ENCODE results near the gene DHX35. TPM values are rescaled to one million over a fixed set of nuclear protein-coding genes. Genes with fewer than 3 reads are reported as not detected.

Gene DHX35
- total and polyA plus RNA-seq, 2 donors from 2014 or later = 6.9 to 11.0 TPM

DNA sequence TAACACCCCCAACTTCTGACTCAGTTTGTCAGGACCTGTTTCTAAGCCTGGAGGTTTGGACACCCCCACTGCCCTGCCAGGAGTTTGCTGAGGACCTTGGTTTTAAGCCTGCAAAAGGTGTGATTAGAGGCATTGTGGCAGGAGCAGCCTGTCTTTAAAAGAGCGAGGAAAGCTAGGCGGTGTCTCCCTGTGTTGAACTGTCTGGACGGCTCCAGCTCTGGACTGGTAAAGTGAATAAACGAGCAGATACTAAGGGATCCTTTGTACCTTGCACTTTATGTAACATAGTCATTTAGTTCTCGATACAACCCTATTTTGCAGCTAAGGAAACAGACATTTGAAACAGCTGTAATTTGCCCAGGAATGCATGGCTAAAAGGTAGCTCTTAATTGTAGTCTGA is 21.5 kb upstream of the DHX35 start:
- intact Hi-C loops (cut with DNase I) = no loop called here
- DNase-seq = no peak
- TF ChIP-seq, protein P1, sequence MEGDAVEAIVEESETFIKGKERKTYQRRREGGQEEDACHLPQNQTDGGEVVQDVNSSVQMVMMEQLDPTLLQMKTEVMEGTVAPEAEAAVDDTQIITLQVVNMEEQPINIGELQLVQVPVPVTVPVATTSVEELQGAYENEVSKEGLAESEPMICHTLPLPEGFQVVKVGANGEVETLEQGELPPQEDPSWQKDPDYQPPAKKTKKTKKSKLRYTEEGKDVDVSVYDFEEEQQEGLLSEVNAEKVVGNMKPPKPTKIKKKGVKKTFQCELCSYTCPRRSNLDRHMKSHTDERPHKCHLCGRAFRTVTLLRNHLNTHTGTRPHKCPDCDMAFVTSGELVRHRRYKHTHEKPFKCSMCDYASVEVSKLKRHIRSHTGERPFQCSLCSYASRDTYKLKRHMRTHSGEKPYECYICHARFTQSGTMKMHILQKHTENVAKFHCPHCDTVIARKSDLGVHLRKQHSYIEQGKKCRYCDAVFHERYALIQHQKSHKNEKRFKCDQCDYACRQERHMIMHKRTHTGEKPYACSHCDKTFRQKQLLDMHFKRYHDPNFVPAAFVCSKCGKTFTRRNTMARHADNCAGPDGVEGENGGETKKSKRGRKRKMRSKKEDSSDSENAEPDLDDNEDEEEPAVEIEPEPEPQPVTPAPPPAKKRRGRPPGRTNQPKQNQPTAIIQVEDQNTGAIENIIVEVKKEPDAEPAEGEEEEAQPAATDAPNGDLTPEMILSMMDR (IDR thresholded peaks at IDR 0.05; ENCODE audit: borderline replicate concordance, extremely low read depth, insufficient read depth) = no peak
- Histone ChIP-seq H3K9ac (ENCODE audit: low read length in 3 of 3) (no peak overlapping the region), H3K4me1 (ENCODE audit: control insufficient read depth in 2 of 3, insufficient read depth in 2 of 3, low read depth in 1 of 3, low read length in 3 of 3) (peaks cover 0 to 5% (median 0%) of the 10 kb centered on the region in 3 donors), H3K9me3 (ENCODE audit: control insufficient read depth in 2 of 3, insufficient read depth in 1 of 3, low read length in 3 of 3) (no peaks in the 10 kb centered on the region), H3K36me3 (ENCODE audit: control insufficient read depth in 2 of 3, insufficient read depth in 3 of 3, low read length in 3 of 3) (no peaks in the 10 kb centered on the region), H3K27me3 (ENCODE audit: control insufficient read depth, insufficient read depth, low read length) (no peaks in the 10 kb centered on the region), H3K27ac (ENCODE audit: low read depth in 2 of 2, low read length in 2 of 2) (no peak overlapping the region), H3K4me3 (ENCODE audit: low read length in 3 of 3) (no peak overlapping the region)
- no peak for FAIRE-seq

DNA sequence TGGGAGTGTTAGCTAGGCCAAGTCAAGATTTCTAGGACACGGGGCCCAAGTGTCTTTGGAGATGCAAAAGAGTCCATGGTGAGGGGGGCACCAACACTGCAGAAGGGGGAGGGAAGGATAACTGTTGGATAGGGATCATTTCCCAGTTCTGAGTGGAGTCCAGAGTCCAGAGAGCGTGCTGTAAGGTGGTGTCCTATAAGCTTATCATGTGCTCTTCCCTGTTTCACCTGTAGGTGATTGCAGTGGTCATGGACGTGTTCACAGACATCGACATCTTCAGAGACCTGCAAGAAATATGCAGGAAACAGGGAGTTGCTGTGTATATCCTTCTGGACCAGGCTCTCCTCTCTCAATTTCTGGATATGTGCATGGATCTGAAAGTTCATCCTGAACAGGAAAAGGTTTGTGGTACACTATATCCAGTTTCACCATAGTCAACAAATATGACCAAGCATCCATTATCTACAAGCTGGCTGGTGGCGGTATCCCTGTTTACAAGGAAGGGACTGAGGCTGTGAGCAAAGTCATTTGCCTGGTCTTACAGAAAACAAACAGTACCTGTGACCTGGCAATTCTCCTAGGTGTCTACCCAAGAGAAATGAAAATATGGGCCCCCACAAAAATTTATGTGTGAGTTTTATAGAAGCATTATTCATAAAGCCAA is 20.3 kb upstream of the DHX35 start:
- intact Hi-C loops (cut with DNase I) = no loop called here

DNA sequence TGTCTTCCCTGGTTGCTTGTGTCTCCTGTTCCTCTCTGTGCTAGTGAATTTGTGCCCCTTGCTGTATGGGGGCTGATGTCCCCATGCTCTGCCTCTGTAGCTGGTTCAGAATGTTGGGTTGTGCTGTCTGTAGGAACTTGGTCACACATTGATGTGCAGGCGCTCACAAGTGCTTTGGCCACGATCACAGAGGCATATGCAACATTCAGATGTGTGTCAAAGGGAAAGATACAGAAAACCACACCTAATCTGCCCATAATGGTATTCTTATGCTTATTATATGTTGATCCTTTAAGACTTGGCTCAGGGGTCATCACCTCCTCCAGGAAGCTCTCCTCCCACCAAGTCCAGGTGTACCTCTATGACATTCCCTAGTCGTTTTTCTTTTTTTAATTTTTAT is 17.1 kb upstream of the DHX35 start:
- Histone ChIP-seq H3K27me3 (ENCODE audit: control insufficient read depth, insufficient read depth, low read length) (no peaks in the 10 kb centered on the region), H3K9ac (ENCODE audit: low read length in 3 of 3) (no peak overlapping the region), H3K27ac (ENCODE audit: low read depth in 2 of 2, low read length in 2 of 2) (no peak overlapping the region), H3K4me3 (ENCODE audit: low read length in 3 of 3) (no peak overlapping the region), H3K9me3 (ENCODE audit: control insufficient read depth in 2 of 3, insufficient read depth in 1 of 3, low read length in 3 of 3) (no peaks in the 10 kb centered on the region), H3K4me1 (ENCODE audit: control insufficient read depth in 2 of 3, insufficient read depth in 2 of 3, low read depth in 1 of 3, low read length in 3 of 3) (peaks cover 0 to 5% (median 0%) of the 10 kb centered on the region in 3 donors), H3K36me3 (ENCODE audit: control insufficient read depth in 2 of 3, insufficient read depth in 3 of 3, low read length in 3 of 3) (no peaks in the 10 kb centered on the region)
- no peak for FAIRE-seq
- no peak for DNase-seq
- intact Hi-C loops (cut with DNase I) = no loop called here
- TF ChIP-seq, protein P1 (IDR thresholded peaks at IDR 0.05; ENCODE audit: borderline replicate concordance, extremely low read depth, insufficient read depth) = no peak

More for the DNA sequence above, 20.3 kb upstream of the DHX35 start:
- H3K27ac ChIP-seq (ENCODE audit: low read depth in 2 of 2, low read length in 2 of 2) = no peak overlapping the region
- H3K36me3 ChIP-seq (ENCODE audit: control insufficient read depth in 2 of 3, insufficient read depth in 3 of 3, low read length in 3 of 3) = no peaks in the 10 kb centered on the region
- DNase-seq (no peak), FAIRE-seq (no peak)
- no peaks in the 10 kb centered on the region for H3K27me3 ChIP-seq (ENCODE audit: control insufficient read depth, insufficient read depth, low read length)
- H3K9ac ChIP-seq (ENCODE audit: low read length in 3 of 3) = no peak overlapping the region
- no peaks in the 10 kb centered on the region for H3K9me3 ChIP-seq (ENCODE audit: control insufficient read depth in 2 of 3, insufficient read depth in 1 of 3, low read length in 3 of 3)
- H3K4me3 ChIP-seq (ENCODE audit: low read length in 3 of 3) = no peak overlapping the region
- TF ChIP-seq, protein P1 (IDR thresholded peaks at IDR 0.05; ENCODE audit: borderline replicate concordance, extremely low read depth, insufficient read depth) = no peak
- H3K4me1 ChIP-seq (ENCODE audit: control insufficient read depth in 2 of 3, insufficient read depth in 2 of 3, low read depth in 1 of 3, low read length in 3 of 3) = peaks cover 0 to 5% (median 0%) of the 10 kb centered on the region in 3 donors

DNA sequence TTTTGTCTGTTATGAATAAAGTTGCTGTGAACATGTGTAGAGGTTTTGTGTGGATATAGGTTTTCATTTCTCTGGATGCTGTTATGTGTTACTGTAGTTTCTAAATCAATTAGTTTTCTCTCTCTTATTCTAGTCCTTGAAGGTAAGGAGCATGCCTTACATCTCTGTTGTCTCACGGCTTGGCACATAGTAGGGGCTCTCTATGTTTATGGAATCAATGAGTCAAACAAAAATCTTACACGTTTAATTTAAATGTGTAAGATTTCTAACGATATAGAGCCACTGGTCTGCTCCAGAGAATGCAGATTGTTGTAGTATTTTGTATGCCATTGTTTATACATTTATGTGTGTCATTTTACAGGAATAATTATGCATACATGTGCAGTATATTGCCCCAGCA is 15.3 kb upstream of the DHX35 start:
- no peak overlapping the region for H3K27ac ChIP-seq (ENCODE audit: low read depth in 2 of 2, low read length in 2 of 2)
- intact Hi-C loops (cut with DNase I) = no loop called here
- H3K9me3 ChIP-seq (ENCODE audit: control insufficient read depth in 2 of 3, insufficient read depth in 1 of 3, low read length in 3 of 3) = no peaks in the 10 kb centered on the region
- no peak overlapping the region for H3K9ac ChIP-seq (ENCODE audit: low read length in 3 of 3)
- H3K27me3 ChIP-seq (ENCODE audit: control insufficient read depth, insufficient read depth, low read length) = no peaks in the 10 kb centered on the region
- H3K4me3 ChIP-seq (ENCODE audit: low read length in 3 of 3) = no peak overlapping the region
- DNase-seq (no peak), FAIRE-seq (no peak)
- H3K36me3 ChIP-seq (ENCODE audit: control insufficient read depth in 2 of 3, insufficient read depth in 3 of 3, low read length in 3 of 3) = no peaks in the 10 kb centered on the region
- H3K4me1 ChIP-seq (ENCODE audit: control insufficient read depth in 2 of 3, insufficient read depth in 2 of 3, low read depth in 1 of 3, low read length in 3 of 3) = no peaks in the 10 kb centered on the region
- TF ChIP-seq, protein P1 (IDR thresholded peaks at IDR 0.05; ENCODE audit: borderline replicate concordance, extremely low read depth, insufficient read depth) = no peak

Measured in kidney (tissue), 14 donors.